AG20443 (cell line): Measurements from ENCODE around the gene LRRC37A3.
"Not testable (repeated sequence)": the region's sequence is repeated elsewhere in the genome, so short reads cannot be mapped to it uniquely, and the experiment has no call there.

Source experiments
- DNase-seq: peaks from one replicate; pipeline ENCODE4 v3.0.0; 2012; ENCODE audit warnings: low spot score, mixed read lengths

Gene LRRC37A3

GRCh38 chr17:64919289-64920025, at the start of gene LRRC37A3:
Gene LRRC37A3 (minus strand): TSS chr17:64919478. CDS start chr17:64897257, 22,221 bp downstream.
- DNase-seq, result peak; percentile 97

DNA sequence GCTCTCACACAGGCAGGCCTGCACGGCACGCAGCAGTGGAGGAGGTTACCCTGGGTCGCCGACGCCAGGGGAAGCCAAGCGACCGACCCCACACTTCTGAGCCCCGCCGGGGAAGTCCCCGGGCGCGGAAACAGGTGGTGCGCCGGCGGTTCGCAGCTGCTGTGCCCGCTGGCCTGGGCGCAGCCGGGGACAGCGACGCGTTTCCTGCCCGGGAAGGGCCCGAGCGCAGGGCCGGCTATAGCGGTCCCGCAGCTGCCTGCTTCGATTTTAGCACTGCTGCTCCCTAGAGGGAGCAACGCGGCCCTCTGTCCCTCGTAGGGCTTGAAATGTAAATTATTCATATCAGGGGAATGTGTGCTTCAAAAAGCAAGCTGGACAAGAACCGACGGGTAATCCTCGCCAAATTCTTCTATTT, 46.6 kb upstream of the LRRC37A3 start:
- DNase-seq, result peak; percentile 30

DNA sequence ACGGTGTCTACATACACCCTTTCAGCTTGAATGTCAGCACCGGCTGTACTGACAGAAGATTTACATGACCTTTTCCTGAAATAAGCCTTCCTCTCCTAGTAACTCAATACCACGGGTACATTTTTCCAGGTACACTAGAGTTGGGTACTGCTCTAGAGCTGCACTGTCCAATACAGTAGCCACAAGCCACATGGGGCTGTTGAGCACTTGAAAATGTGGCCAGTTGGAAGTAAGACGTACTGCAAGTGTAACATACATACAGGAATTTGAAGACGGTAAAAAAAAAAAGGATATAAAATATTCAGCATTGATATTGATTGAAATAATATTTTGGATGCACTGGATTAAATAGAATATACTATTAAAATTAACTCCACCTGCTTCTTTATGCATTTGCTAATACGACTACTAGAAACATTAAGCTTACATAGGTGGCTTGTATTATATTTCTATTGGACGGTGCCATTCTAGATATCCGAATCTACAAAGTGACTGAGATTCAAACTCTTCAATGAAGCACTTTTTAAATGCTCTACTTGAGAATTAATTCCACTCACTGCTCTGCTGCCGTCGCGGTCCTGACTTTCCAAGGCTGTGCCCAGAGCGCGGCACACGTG, 46.1 kb upstream of the LRRC37A3 start:
- not testable (repeated sequence) for DNase-seq

- DNase-seq, result no peak
These were observed 45.5 kb upstream of the LRRC37A3 start for GRCh38 chr17:64964796-64965195.

DNA sequence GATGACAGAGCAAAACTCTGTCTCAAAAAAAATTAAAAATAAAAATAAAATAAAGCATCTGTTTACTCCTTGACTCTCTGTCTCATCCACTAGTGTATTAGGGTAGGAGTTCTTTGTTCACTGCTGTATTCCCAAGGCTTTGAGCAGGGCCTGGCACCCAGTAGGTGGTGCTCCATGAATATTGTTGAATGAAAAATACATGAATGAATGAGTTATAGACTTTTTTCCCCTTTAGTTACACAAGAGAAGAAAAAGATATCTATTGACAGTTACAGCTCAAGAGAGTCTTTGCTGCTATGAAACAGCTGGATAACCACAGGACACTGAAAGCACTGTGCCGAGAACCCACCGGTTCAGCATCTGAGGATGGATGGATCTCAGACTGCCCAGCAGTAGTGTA, 44.5 kb upstream of the LRRC37A3 start:
- not testable (repeated sequence) for DNase-seq

DNA sequence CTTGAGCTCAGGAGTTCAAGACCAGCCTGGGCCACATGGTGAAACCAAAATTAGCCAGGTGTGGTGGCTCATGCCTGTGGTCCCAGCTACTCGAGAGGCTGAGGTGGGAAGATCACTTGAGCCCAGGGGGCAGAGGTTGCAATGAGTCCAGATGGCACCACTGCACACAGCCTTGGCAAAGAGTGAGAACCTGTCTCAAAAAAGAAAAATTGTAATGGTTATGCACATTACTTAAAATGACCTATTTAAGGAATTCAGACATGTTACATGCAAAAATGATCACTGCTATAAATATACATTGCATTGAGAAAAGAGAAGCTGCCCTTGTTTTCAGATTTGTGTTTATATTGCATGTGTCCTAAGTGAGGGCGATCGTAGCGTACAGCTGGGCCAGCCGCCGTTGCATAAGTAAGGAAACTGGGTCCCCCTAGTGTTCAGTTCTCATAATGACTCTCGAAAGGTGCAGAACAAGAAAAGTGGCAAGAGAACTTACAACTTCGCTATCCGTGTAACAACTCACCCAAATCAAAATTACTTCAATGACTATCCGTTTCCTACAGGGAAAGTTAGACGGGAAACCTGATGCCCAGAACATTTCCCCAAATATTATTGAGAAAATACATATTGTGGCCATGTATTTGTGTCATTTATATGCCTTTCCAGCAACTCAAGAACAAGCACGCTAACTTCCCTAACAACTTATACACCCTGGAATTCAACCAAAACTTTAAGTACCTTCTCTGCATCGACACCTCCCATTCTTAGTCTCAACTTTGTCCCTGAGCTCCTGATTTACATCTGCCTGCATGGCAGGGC, 42.5 kb upstream of the LRRC37A3 start:
- DNase-seq, result not testable (repeated sequence)

GRCh38 chr17:64951877-64952276, 32.6 kb upstream of the LRRC37A3 start:
- DNase-seq, result no peak

GRCh38 chr17:64950871-64951270, 31.6 kb upstream of the LRRC37A3 start:
- DNase-seq, result no peak

DNA sequence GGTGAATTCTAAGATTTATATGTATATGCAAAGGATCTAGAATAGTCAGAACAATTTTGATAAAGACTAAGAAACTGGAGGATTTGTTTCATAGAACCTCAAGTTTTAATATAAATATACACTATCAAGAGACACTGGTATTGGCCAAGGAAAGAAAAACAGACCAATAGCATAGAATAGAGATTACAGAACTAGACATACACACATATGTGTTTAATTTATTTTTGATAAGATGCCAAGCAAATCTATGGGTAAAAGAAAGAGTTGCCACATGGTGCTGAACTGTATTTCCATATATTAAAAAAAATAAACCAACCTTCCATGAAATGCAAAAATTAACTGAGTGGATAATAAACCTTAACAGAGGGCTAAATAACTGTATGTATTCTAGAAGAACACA, 27.9 kb upstream of the LRRC37A3 start:
- no peak for DNase-seq

DNA sequence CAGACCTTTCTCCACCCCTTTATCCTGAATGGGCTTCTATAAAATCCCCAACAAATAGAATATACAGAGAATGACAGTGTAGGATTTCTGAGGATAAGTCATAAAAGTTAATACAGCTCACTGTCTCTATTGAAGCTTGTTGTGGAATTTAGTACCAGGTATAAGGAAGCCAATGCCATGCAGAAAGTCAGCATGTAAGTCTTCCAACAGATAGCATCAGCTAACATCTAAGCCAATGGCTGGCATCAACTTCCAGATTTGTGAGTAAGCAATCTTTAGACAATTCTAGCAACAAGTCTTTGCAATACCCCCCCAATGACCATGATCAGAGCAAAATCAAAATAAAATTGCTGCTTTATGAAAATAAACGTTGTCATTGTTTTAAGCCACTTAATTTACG, 22.5 kb upstream of the LRRC37A3 start:
- DNase-seq, result no peak

DNA sequence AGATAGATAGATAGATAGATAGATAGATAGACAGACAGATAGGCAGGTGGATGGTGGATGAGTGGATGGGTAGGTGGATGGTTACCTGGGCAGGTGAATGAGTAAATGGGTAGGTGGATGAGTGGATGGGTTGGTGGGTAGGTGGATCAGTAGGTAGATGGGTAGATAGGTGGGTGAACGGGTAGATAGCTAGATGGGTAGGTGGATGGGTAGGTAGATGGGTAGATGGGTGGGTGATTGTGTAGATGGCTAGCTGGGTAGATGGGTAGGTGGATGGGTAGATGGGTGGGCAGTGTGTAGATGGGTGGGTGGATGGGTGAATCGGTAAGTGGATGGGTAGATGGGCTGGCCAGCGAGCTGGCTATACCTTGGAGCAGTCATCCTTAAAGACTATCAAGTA, 21.8 kb upstream of the LRRC37A3 start:
- no peak for DNase-seq

DNA sequence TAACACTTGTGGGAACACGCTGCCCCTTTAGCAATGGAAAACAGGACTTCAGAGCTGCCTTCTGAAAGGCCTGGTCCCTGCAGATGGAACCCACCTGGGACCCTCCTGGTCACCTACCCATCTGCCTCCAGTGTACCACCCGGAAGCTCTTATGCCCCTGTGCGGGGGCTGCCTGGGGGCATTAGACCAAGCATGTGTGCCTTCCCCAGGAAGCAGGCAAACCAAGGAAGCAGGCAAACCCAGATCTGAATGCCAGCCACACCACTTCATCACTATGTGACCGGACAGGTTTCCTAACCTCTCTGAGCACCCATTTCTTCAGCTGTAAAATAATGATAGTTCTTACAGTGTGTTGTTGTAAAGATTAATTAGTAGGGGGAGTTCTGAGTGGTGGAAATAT, 20.8 kb upstream of the LRRC37A3 start:
- no peak for DNase-seq

GRCh38 chr17:64938925-64939474, 19.7 kb upstream of the LRRC37A3 start:
- DNase-seq, result peak; percentile 60

DNA sequence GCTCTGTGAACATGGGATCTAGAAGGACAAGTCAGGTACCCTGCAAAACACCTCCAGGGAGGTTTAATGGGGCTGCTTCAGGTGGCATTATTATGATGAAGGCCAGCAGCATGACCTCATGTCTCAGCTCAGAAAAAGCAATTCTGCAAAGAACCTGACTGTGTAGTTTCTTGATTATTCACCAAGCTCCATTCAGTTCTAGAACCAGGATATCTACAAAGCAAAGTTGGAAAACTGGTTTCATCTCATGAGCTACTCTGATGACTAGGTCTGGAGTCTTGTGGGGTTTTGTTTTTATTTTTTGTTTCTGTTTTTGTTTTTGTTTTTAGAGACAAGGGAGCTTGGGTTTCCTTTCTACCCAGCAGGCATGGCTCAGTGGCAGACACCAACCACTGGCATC, 19.0 kb upstream of the LRRC37A3 start:
- no peak for DNase-seq

DNA sequence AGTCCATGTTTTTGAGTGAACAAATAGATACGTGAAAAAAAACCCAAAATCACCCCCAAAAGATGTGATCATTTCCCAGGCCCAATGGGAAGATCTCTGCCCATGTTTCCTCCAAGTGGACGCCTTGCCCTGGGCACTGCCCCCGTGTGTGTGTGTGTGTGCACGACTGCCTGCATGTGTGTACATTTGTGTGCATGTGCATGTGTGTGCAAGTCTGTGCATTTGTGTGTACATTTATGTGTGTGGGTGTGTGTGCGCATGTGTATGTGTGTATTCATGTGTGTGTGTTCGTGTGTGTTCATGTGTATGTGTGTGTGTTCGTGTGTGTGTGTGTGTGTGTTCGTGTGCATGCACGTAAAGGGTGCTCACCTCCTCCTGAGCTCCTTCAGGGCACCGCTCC, 16.8 kb upstream of the LRRC37A3 start:
- DNase-seq, result no peak

- not testable (repeated sequence) for DNase-seq
These were observed 15.1 kb upstream of the LRRC37A3 start for GRCh38 chr17:64934284-64934778.

DNA sequence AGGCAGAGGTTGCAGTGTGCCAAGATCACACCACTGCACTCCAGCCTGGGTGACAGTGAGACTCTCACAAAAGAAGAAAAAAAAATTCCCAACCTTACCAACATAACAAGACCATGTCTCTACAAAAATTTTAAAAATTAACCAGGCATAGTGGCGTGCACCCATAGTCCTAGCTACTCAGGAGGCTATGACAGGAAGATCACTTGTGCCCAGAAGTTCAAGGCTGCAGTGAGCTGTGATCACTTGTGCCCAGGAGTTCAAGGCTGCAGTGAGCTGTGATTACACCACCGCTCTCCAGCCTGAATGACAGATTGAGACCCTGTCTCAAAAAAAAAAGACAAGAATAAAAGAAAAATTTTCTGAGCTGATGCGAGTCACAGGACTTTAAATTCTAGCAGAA, 13.6 kb upstream of the LRRC37A3 start:
- not testable (repeated sequence) for DNase-seq

DNA sequence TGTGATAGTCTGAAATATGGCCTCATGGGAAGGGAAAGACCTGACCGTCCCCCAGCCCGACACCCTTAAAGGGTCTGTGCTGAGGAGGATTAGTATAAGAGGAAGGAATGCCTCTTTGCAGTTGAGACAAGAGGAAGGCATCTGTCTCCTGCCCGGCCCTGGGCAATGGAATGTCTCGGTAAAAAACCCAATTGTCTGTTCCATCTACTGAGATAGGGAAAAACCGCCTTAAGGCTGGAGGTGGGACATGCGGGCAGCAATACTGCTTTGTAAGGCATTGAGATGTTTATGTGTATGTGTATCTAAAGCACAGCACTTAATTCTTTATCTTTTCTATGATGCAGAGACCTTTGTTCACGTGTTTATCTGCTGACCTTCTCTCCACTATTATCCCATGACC, 11.1 kb upstream of the LRRC37A3 start:
- DNase-seq, result not testable (repeated sequence)

DNA sequence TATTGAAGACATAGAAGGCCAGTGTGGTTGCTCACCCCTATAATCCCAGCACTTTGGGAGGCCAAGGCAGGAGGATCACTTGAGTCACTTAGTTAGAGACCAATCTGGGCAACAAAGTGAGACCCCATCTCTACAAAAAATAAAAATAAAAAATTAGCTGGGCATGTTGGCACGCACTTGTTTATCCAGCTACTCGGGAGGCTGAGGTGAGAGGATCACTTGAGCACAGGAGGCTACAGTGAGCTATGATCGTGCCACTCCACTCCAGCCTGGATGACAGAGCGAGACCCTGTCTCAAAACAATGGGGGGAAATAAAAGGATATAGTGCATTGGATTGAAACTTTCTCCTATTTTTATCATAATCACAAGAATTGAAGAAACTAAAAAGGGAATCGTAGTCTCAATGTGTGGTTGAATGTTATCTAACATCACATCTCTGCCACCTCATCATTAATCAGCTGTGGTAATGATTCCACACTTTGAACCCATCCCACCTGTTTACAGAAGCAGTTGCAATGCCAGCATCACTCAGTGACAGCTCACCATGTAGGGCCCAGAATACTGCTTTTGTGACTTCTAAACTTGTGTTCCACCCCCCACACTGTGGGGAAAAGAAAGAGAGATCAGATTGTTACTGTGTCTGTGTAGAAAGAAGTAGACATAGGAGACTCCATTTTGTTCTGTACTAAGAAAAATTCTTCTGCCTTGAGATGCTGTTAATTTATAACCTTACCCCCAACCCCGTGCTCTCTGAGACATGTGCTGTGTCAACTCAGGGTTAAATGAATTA, 10.3 kb upstream of the LRRC37A3 start:
- DNase-seq, result not testable (repeated sequence)

- not testable (repeated sequence) for DNase-seq
These were observed 9.4 kb upstream of the LRRC37A3 start for GRCh38 chr17:64928701-64929100.

GRCh38 chr17:64927444-64927843, 8.2 kb upstream of the LRRC37A3 start:
- not testable (repeated sequence) for DNase-seq
